HG02970 (cell line): ENCODE measurements around the gene SH3PXD2B.
"Not testable (repeated sequence)": the region's sequence is repeated elsewhere in the genome, so short reads cannot be mapped to it uniquely, and the experiment has no call there.

Experiments used
- ATAC-seq: cut with Tn5 transposase; IDR thresholded peaks from one replicate; pipeline ENCODE4 v1.9.1; 2021; ENCODE audit warnings: mild to moderate bottlenecking, moderate library complexity, moderate number of reproducible peaks; ENCODE audit not compliant: unreplicated experiment, low FRiP score

The SH3PXD2B gene

DNA sequence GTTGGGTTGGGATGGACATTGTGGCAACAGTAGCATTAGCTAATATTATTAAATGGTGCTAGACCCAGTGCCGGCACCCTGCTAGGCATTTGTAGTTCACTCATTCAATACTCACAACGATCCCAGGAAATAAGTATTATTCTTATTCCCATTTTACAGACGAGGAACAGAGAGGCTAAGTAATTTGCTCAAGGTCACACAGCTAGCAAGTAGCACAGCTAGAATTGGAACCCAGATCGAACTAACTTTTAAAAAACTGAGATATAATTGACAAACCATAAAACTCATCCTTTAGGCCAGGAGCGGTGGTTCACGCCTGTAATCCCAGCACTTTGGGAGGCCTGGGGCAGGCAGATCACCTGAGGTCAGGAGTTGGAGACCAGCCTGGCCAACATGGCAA, 79.5 kb downstream of the SH3PXD2B start:
- ATAC-seq = no peak

DNA sequence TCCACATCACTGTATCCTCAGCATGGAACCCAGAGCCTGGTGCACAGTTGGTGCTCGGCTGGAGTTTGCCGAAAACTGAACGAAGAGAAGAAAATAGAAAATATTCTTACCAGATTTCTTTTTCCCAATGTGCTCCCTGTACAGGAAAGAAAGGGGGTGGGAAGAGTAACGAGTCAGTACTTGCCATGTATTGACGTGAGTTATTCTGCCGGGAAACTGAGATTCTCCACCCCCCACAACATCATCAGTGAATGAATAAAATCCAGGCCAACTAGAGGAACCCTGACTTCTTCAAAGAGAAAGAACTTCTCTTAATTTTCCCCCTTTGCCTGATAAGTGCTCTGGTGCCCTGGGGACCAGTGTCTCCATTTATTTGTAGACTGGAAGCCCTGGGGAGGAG, 80.6 kb downstream of the SH3PXD2B start:
- ATAC-seq = no peak

DNA sequence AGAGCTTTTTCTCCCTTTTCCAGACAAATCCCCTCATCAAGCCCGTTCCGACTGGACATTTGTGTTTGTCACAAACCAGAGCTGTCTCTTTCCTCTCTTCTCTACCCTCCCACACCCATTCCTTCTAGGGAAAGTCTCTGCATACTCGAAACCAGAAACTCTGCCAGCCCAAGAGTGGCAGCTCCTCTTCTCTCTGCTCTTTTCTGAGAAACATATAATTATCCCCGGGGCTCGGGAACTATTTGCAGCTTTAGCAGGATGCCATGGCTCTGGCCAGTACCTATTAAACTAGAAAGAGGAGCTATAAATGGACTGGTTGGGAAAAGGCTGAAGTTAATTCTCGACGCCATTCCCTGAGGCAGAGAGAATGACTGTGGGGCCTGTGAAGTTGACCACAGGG, 82.6 kb downstream of the SH3PXD2B start:
- no peak for ATAC-seq

DNA sequence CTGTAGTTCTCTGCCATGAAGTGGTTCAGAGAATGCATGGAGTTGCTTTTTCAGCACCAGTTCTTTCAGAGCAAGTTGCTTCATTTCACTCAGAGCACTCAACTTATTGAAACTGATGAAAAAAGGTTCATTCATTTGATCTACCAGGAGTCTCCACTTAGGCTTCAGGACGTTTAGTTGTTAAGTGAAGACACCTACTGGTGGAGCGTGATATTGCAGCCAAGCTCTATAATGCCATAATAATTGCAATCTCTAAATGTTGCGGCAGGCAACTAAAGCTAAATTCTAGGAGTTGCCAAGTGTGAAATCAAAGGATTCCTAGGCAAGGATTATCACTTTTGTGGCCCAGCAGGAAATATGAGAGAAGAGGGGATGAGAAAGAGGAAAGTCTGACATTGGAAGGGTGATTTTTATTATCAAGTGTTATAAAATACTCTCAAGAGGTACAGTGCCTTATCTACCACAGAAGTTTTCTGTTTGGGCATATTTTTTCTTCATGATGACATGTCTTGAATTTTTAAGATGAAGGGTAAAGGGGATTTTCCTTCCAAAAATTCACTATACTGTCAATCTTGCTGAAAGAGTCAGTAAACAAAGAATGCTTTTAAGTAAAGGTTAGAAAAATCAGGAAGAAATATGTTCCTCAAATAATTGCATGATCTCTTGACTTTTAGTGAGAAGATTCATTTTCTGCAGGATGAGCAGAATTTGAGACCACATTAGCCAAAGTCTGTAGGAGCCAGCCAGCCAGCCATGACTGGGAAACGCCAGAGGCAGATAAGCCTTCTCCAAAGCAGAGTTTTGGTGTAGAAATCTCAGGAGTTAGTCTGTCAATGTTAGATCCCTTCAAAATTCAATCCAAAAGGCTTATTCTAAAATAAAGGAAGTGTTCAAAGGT, 83.4 kb downstream of the SH3PXD2B start:
- no peak for ATAC-seq

DNA sequence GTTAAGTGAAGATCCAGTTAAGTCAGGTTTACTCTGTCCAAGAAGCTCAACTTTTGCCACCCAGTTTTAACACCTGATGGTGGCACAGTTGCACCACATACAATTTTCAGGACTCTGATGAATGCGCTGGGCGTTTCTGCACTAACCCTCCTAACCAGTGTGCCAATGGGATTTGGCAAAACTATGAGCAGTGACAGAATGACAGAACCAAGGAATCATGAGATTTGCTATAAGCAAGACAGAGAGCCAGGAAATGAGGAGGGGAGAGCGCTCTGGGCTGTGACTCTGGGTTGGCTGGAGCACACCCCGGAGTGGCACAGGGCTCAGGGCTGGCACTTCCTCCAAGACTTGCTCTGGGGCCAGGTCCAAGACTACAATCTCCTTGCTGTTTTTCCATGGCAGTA, 84.1 kb downstream of the SH3PXD2B start:
- no peak for ATAC-seq

DNA sequence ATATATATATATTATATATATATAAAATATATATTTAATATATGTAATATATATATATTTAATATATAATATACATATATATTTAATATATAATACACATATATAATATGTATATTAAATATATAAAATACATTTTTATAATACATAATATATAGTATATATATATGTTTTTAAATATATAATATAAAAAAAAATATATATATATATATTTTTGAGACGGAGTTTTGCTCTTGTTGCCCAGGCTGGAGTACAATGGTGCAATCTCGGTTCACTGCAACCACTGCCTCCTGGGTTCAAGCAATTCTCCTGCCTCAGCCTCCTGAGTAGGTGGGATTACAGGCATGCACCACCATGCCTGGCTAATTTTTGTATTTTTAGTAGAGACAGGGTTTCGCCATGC, 85.6 kb downstream of the SH3PXD2B start:
- ATAC-seq = not testable (repeated sequence)

DNA sequence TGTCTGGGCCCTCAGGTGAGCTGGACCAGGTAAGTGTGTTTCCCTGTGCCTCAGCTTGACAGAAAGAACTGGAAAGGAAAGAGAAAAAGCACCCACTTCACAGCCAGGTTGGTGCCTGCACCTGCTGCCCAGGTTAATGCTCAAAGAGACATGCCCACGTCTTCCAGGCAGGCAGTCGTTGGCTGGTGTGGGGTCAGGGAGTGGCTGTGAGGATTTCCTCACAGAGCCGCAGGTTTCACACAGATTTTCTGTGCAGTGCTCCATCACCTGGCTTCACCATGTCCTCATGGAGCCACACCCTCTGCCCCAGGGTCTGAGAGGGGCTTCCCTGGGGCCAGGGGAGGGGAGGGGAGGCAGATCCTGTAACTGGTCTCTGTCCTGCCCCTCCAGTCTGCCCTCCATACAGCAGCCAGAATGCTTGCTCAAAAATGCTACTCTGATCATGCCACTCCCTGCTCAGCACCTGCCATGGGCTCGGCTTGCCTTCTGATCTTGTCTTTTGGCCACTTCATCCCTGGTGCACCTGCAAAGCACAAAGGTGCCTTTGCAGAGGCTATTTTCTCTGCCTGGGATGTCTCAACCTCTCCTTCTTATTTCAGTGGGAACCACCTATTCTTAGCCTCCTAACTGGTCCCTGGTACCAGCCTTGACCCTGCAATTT, 88.2 kb downstream of the SH3PXD2B start:
- no peak for ATAC-seq

DNA sequence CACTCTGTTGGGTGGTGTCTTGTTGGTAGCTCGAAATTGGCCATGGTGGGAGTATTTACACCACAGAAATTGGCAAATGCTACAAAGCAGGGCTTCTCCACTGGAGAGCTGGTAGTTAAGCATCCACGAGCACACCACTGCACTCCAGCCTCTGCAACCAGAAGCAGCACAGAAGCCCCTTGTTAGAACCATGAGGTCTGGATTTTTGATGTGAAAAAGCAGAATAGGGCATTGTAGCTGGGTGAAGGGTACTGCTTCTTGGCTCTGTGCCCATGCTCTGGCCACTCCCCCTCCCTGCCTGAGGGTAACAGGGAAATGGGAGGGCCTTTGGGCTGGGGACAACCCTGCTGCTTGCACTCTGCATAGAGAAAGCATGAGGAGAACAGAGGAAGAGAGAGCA, 89.6 kb downstream of the SH3PXD2B start:
- ATAC-seq = no peak

DNA sequence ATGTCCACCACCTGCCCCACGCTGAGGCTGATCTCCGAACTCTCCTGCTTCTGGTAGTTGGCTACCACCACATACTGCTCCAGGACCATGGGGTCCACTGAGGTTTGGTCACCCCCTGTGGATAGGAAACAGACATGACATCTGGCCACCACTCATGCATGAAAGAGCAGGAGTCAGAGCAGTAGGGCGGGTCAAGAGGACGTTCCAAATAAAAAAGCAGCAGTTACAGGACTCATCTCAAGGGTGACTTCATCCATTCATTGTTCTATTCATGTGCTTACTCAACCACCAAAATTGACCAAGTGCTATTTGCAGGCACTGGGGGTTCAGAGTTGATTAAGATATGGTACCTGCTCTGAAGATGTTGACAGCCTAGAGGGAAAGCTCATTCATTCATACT, 91.6 kb downstream of the SH3PXD2B start:
- ATAC-seq = no peak

DNA sequence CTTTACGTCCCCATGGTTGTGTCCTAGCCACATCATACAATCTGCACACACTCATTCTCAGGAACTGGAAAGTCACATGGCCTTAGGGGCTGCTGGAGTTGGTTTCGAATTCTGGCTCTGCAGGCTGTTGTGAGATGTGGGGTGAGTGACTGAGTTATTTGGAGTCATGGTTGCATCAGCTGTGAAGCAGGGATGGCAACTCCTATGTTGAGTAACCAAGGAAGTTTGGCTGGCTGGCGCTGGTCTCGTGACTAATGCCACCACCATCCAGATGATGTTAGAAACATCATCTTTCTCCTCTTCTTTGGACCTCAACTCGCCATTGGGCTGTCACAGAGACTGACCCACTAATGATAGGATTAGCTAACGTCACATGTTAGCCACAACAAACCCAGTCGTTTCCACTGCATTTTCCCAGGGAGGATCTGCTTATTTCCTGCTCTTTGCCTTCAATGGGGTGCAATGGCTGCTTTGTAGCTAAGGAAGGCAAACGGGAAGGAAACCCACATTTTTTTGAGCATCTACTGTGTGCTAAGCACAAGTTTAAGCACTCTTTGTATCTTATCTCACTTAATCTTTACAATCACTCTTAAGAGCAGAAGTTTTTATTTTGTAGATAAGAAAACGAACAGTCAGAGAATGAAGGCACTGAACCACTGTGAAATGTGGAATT, 92.6 kb downstream of the SH3PXD2B start:
- no peak for ATAC-seq

DNA sequence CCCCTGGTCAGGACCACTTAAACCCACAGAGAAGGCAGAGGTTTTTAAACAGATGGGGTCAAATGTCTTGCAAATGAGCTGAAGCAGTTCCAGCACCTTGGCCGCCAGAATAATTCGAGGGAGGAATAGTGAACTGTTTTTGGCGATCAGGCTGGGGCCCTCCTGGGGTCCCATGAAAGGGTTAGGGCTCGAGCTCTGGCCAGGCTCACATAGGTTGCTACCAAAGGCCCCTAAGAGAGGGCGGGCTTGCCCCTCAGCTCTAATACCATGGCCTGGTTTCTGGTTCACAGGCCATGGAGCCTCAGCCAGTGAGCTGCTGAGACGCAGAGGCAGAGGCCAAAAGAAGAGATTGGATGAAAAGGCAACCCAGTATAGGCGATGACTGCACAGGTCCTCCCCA, 96.0 kb downstream of the SH3PXD2B start:
- no peak for ATAC-seq

DNA sequence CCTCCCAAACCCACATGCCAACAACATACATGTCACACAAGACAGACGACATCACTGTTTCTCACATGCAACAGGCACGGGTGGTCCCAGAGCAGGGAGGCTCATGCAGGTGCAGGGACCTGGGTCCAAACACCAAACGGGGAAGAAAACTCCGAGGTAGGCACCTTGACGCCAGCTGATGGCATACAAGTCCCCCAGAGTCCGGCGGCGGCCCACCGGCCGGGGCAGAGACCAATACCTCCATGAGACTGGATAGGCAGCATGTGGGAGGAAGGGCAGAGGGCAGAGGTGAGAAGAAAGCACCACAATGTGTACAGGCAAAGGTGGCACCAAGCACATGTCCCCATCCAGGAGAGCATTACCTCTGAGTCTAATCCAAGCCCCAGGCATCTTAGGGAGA, 97.8 kb downstream of the SH3PXD2B start:
- ATAC-seq = no peak

DNA sequence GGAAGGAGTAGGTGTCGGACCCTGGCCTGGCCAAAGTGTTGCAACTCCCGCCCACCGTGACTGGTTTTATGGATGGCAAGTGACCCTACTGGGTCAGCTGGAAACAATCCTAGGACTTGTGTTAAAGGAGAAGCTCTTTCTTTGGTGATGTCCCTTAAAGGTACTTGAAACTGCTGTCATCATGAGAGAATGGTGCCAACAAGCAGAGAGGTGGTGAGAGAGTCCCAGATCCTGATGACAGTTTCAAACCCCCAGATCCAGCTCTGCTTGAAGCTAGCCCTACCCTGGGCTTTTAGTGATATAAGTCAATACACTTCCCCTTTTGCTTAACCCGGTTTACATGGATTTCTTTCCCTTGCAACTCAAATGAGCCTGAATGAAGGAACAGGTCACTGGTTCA, 98.3 kb downstream of the SH3PXD2B start:
- ATAC-seq = no peak

DNA sequence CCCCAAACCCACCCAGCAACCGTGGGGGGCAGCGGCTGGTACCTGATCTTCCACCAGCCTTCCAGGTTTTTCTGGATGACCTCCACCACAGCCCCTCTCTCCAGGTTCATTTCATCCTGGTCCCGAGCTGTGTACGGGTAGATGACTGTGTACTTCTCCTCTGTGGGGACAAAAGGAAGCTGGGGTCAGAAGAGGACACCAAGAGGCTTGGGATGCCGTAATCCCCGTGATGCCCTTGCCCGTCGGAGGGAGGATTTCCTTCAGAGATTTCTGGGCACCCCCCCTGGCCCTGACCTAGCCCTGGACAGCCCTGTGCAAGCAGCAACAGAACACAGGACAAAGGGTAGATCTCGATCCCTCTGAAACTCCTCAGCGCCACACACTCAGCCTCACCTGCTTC, 100.5 kb downstream of the SH3PXD2B start:
- ATAC-seq = no peak

DNA sequence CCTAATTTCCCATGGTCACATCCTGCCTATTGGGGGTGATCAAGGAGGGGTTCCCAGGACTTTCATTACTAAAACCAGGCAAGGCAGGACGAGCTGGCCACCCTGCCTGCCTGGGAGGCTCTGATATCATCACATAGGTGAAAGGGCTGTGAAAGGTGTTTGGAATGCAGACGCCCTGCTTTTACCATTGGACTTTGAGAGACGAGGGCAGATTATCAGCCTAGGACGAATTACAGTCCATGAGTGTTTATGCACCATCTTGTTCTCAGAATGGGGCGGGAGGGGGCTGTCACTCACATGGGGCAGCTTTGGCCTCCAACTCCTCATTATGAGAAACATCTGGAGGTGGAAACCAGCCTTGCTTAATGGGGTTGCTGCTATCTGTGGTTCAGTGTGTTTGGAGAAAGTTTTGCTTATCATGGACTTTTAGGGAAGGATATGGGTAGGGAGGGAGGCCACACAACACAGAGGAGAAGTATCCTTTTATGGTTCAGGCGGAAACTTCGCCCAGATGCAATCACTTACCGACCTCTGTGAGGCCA, 101.0 kb downstream of the SH3PXD2B start:
- no peak for ATAC-seq

DNA sequence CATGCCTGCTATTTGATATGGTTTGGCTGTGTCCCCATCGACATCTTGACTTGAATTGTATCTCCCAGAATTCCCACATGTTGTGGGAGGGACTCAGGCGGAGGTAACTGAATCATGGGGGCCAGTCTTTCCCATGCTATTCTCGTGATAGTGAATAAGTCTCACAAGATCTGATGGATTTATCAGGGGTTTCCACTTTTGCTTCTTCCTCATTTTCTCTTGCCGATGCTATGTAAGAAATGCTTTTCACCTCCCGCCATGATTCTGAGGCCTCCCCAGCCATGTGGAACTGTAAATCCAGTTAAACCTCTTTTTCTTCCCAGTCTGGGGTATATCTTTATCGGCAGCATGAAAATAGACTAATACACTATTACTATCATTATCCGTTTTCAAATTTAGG, 101.8 kb downstream of the SH3PXD2B start:
- ATAC-seq = not testable (repeated sequence)

DNA sequence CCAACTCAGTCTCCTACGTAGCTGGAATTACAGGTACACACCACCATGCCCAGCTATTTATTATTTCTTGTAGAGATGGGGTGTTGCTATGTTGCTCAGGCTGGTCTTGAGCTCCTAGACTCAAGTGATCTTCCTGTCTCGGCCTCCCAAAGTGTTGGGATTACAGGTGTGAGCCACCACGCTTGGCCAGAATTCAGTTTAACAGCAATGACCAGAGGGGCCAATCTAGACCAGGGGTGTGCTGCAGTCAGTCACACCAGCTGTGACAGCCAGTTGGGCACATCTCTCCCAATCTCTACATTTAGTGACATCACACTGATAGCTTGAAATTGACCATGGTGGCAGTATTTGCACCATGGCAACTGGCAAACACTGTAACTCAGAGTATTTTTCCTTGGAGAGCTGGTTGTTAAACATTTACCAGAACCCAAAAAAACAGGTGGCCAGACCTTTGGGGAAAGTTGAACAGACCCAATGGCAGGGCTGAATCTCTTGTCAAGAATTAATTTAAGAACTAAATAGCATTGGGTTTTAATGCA, 103.0 kb downstream of the SH3PXD2B start:
- ATAC-seq = no peak

DNA sequence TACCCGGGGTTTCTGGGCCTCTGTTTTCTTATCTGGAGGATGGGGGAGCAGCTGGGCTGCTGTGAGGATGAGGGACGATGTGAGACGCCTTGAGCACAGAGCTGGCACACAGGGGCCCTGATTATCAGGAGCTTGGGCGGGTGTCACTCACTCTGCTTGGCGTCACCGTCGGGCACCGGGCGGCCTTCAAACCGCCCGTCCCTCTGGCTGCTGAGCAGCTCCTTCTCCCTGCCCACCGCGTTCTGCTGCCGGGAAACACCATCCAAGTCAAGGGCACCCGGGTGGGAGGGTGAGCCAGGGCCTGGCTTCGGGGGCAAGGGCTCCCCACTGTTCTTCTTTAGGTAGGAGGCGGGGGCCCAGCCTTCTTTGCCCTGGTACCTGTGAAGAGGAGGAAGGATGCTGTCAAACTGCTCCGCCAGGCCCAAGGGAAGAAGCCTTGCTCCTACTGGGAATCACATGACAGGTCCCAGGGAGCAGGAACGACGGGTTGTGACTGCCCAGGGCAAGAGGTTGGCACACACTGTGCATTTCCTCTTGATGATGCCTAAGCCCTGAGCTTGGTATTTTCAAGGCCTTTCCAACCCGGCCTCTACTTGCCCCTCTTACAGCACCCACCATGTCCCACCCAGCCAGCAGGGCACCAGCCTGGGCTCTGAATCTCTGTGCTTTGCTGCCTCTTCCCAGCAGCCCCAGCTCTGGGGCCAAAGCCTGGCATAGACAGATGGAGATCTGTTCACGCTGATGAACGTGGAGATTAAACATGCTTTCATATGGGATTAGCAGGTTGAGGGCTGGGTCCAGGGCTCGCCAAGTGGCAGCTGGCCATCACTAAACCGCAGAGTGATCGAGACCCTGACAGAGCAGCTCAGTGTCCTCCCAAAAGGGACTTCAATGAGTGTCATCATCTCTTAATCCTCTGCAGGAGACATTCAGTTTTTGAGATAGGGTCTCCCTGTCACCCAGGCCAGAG, 103.8 kb downstream of the SH3PXD2B start:
- ATAC-seq = no peak

DNA sequence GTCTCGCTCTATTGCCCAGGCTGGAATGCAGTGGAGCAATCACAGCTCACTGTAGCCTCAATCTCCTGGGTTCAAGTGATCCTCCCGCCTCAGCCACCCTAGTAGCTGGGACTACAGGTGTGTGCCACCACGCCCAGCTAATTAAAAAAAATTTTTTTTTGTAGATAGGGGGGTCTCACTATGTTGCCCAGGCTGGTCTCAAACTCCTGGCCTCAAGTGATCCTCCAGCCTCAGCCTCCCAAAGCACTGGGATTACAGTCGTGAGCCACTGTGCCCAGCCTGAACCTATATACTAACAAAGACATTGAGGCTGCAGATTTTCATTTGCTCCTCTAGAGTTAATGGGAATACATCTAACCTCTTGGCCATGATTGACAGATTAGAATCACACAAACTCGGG, 105.6 kb downstream of the SH3PXD2B start:
- ATAC-seq = not testable (repeated sequence)

DNA sequence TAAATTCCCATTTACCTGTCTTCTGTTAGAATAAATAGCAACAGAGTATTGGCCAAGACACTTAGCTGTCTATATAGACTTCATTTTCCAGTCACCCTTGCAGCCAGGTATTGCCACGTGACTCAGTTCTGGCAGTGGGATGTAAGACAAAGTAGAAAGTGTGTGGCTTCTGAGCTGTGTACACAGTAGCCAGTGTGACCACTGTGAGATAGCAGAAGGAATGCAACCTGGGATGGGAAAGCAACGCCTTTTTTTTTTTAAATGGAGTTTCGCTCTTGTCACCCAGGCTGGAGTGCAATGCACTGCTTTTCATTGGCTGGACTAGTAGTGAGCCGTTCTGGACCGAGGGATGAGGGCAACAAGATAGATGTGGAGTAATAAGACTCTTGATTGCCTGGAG, 106.2 kb downstream of the SH3PXD2B start:
- no peak for ATAC-seq
